H1 (cell line): ENCODE data around the gene TSEN34. TPM values are rescaled to one million over a fixed set of nuclear protein-coding genes. Genes with fewer than 3 reads are reported as not detected.

Source experiments
- GTF2F1 ChIP-seq: IDR thresholded peaks from 2 replicates; pipeline ENCODE4 v1.6.1; 2012; ENCODE audit warnings: low read depth, low read length, improper control_type of control experiment, borderline replicate concordance
- KDM1A ChIP-seq: fragments of 200-600, 300-600 bp; sonication (generic); IDR thresholded peaks from 2 replicates; pipeline ENCODE4 v1.7.1; 2016; ENCODE audit warnings: mild to moderate bottlenecking, low read length, borderline replicate concordance
- POLR2AphosphoS5 ChIP-seq: IDR thresholded peaks from 2 replicates; pipeline ENCODE4 v1.6.1; 2011; ENCODE audit warnings: low read depth, low read length
- SP2 ChIP-seq: IDR thresholded peaks from 2 replicates; pipeline ENCODE4 v1.6.1; 2012; ENCODE audit warnings: mild to moderate bottlenecking, low read length, inconsistent platforms
- polyA plus RNA-seq, 7 experiments: library from polyadenylated mRNA; depleted of rRNA in 3 of 7; stranded (reverse) in 5 of 7; unstranded in 2 of 7; fragments of >200 nt in 5 of 7; fragments of 200-250 nt in 2 of 7; gene quantifications; 1 replicate in 5 of 7; 2 replicates in 1 of 7; 4 replicates in 1 of 7; pipeline versions ENCODE4 v1.2.1 to v1.2.3, GENCODE V29; 2011 to 2013; ENCODE audit warnings: missing spikeins in 2 of 7, mixed read lengths in 2 of 7
- total RNA-seq: library from RNA; stranded (reverse); fragmentation: NEBNext Ultra II Directional; extraction: Animal tissue kit (Norgen Biotek cat#: 25700); gene quantifications from 2 replicates; pipeline ENCODE4 v1.2.1, GENCODE V29; 2021
- TF ChIP-seq, protein P1 (sequence below): fragments of 300-600 bp; sonication (generic); IDR thresholded peaks from 2 replicates; pipeline ENCODE4 v1.7.1; 2012; ENCODE audit warnings: low read length, moderate library complexity, mild to moderate bottlenecking, inconsistent platforms; ENCODE audit not compliant: insufficient replicate concordance

The TSEN34 gene
- total and polyA plus RNA-seq, 2 of the 8 experiments (the other 6 are each of a cell fraction or from before 2014, with no cell fraction given): 22.5 to 52.3 TPM

DNA sequence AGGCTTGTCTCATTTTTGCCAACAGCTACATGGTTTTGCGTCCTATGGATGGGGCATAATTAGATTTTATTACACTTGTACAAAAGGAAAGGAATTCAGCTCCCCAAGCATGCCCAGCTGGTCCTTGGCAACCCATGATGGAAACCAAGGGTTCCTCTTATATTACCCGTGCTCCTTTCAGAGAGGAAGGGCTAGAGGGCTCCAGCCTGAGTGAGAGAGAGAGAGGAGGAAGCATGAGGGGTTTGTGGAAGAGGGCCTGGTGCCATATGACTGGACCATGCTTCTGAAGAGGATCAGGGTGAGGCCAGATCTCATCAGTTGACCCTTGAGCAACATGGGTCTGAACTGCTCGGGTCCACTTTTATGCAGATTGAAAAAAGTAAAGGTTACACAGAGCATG, 6.0 kb downstream of the TSEN34 start (continued):
- no peak for TF ChIP-seq GTF2F1
- TF ChIP-seq POLR2AphosphoS5: no peak
- TF ChIP-seq SP2: no peak
- TF ChIP-seq, protein P1, sequence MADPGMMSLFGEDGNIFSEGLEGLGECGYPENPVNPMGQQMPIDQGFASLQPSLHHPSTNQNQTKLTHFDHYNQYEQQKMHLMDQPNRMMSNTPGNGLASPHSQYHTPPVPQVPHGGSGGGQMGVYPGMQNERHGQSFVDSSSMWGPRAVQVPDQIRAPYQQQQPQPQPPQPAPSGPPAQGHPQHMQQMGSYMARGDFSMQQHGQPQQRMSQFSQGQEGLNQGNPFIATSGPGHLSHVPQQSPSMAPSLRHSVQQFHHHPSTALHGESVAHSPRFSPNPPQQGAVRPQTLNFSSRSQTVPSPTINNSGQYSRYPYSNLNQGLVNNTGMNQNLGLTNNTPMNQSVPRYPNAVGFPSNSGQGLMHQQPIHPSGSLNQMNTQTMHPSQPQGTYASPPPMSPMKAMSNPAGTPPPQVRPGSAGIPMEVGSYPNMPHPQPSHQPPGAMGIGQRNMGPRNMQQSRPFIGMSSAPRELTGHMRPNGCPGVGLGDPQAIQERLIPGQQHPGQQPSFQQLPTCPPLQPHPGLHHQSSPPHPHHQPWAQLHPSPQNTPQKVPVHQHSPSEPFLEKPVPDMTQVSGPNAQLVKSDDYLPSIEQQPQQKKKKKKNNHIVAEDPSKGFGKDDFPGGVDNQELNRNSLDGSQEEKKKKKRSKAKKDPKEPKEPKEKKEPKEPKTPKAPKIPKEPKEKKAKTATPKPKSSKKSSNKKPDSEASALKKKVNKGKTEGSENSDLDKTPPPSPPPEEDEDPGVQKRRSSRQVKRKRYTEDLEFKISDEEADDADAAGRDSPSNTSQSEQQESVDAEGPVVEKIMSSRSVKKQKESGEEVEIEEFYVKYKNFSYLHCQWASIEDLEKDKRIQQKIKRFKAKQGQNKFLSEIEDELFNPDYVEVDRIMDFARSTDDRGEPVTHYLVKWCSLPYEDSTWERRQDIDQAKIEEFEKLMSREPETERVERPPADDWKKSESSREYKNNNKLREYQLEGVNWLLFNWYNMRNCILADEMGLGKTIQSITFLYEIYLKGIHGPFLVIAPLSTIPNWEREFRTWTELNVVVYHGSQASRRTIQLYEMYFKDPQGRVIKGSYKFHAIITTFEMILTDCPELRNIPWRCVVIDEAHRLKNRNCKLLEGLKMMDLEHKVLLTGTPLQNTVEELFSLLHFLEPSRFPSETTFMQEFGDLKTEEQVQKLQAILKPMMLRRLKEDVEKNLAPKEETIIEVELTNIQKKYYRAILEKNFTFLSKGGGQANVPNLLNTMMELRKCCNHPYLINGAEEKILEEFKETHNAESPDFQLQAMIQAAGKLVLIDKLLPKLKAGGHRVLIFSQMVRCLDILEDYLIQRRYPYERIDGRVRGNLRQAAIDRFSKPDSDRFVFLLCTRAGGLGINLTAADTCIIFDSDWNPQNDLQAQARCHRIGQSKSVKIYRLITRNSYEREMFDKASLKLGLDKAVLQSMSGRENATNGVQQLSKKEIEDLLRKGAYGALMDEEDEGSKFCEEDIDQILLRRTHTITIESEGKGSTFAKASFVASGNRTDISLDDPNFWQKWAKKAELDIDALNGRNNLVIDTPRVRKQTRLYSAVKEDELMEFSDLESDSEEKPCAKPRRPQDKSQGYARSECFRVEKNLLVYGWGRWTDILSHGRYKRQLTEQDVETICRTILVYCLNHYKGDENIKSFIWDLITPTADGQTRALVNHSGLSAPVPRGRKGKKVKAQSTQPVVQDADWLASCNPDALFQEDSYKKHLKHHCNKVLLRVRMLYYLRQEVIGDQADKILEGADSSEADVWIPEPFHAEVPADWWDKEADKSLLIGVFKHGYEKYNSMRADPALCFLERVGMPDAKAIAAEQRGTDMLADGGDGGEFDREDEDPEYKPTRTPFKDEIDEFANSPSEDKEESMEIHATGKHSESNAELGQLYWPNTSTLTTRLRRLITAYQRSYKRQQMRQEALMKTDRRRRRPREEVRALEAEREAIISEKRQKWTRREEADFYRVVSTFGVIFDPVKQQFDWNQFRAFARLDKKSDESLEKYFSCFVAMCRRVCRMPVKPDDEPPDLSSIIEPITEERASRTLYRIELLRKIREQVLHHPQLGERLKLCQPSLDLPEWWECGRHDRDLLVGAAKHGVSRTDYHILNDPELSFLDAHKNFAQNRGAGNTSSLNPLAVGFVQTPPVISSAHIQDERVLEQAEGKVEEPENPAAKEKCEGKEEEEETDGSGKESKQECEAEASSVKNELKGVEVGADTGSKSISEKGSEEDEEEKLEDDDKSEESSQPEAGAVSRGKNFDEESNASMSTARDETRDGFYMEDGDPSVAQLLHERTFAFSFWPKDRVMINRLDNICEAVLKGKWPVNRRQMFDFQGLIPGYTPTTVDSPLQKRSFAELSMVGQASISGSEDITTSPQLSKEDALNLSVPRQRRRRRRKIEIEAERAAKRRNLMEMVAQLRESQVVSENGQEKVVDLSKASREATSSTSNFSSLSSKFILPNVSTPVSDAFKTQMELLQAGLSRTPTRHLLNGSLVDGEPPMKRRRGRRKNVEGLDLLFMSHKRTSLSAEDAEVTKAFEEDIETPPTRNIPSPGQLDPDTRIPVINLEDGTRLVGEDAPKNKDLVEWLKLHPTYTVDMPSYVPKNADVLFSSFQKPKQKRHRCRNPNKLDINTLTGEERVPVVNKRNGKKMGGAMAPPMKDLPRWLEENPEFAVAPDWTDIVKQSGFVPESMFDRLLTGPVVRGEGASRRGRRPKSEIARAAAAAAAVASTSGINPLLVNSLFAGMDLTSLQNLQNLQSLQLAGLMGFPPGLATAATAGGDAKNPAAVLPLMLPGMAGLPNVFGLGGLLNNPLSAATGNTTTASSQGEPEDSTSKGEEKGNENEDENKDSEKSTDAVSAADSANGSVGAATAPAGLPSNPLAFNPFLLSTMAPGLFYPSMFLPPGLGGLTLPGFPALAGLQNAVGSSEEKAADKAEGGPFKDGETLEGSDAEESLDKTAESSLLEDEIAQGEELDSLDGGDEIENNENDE: no peak
- no peak for TF ChIP-seq KDM1A
